ENCODE data around the gene STATH.
"Not testable (repeated sequence)": the region's sequence is repeated elsewhere in the genome, so short reads cannot be mapped to it uniquely, and the experiment has no call there.

DNA sequence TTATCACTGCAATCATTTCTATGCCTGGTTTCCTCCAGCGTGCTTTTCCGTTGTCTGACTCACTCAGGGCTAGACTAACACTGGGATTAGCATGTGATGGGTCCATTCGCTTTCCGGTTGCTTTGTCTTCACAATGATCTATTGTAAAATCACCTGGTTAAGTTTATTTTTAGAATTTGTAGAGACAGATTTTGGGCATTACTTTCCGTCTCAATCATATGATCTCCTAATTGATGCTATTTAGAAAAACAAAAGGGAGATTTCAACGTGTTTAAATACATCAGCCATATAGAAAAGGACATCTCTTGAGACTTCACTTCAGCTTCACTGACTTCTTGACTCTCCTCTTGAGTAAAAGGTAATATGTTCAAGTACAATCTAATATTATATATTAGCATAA, 54.4 kb downstream of the STATH start, which contains the start of gene HTN1:
- TF ChIP-seq CTCF, EZH2, EZH2phosphoT487 (IDR thresholded peaks at IDR 0.05): not testable (repeated sequence)

Data from neural progenitor cell (in vitro differentiated cells).